Activated B cell treated with CpG ODN at 0.5 μM for 24 hours (primary cell): Measurements from ENCODE around the gene GSTA4. TPM values are rescaled to one million over a fixed set of nuclear protein-coding genes. Genes with fewer than 3 reads are reported as not detected.

Source experiments
- ATAC-seq: fragments of 200-7000 bp; cut with Tn5 transposase; one replicate; pipeline ENCODE4 v1.10.0; 2021; ENCODE audit warnings: low read depth, mild to moderate bottlenecking, moderate library complexity
- CTCF ChIA-PET: fragments of 350-600 bp; sonication (Branson Sonifier 250); formaldehyde crosslinking; loops from one replicate; lab custom pipeline; 2021; ENCODE audit warnings: antibody characterized with exemption; lab: Charles Lee
- POLR2A ChIA-PET: fragments of 350-600 bp; sonication (Branson Sonifier 250); formaldehyde crosslinking; loops from one replicate; lab custom pipeline; 2021; ENCODE audit warnings: antibody characterized with exemption; lab: Charles Lee
- DNase-seq: peaks from one replicate; pipeline ENCODE4 v3.0.0; 2022
- H3K27ac Mint-ChIP-seq: one replicate; pipeline ENCODE4 v1.8.0; 2020; ENCODE audit warnings: mixed read lengths
- H3K27me3 Mint-ChIP-seq: one replicate; pipeline ENCODE4 v1.8.0; 2021; ENCODE audit warnings: mixed read lengths
- H3K36me3 Mint-ChIP-seq: one replicate; pipeline ENCODE4 v1.8.0; 2021; ENCODE audit warnings: low read depth, mixed read lengths
- H3K4me1 Mint-ChIP-seq: one replicate; pipeline ENCODE4 v1.8.0; 2021; ENCODE audit warnings: mixed read lengths
- H3K4me3 Mint-ChIP-seq: one replicate; pipeline ENCODE4 v1.8.0; 2020; ENCODE audit warnings: mild to moderate bottlenecking, mixed read lengths
- H3K9me3 Mint-ChIP-seq: one replicate; pipeline ENCODE4 v1.8.0; 2020; ENCODE audit warnings: mixed read lengths
- intact Hi-C: fragments of 100-400 bp; cut with micrococcal nuclease; formaldehyde crosslinking; loops from one replicate; pipeline ENCODE4 v1.15.1; 2024
- total RNA-seq: library from RNA; stranded (reverse); gene quantifications from 2 replicates; pipeline ENCODE4 v1.2.3, GENCODE V29; 2022
- TF ChIP-seq, protein P1 (sequence below): fragments of 200-600 bp; IDR thresholded peaks from one replicate; pipeline ENCODE4 v1.8.0; 2022; ENCODE audit warnings: antibody characterized with exemption, mild to moderate bottlenecking

GSTA4 gene
- total RNA-seq, 1 donor from 2014 or later = 3.3 TPM

DNA sequence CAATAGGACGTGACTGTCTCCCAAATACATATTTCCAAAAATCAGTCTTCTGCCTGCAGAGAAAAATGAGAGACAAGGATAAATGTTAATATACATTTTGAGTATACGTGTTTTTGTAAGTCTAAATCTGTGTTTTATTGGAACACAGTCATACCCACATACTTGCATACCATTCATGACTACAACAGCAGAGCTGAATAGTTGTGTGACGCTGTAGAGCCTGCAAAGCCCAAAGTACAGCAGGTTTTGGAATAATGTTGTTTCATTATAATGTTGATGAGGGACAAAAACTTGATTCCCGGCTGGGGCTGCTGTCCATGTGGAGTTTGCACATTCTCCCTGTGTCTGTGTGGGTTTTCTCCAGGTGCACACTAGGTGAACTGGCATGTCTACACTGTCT is 46.3 kb upstream of the GSTA4 start:
- Mint-ChIP-seq H3K27ac (no peak overlapping the region), H3K4me1 (no peaks in the 10 kb centered on the region), H3K9me3 (no peaks in the 10 kb centered on the region), H3K4me3 (no peak overlapping the region), H3K36me3 (peaks cover 41% of the 10 kb centered on the region), H3K27me3 (no peaks in the 10 kb centered on the region)
- TF ChIP-seq, protein P1, sequence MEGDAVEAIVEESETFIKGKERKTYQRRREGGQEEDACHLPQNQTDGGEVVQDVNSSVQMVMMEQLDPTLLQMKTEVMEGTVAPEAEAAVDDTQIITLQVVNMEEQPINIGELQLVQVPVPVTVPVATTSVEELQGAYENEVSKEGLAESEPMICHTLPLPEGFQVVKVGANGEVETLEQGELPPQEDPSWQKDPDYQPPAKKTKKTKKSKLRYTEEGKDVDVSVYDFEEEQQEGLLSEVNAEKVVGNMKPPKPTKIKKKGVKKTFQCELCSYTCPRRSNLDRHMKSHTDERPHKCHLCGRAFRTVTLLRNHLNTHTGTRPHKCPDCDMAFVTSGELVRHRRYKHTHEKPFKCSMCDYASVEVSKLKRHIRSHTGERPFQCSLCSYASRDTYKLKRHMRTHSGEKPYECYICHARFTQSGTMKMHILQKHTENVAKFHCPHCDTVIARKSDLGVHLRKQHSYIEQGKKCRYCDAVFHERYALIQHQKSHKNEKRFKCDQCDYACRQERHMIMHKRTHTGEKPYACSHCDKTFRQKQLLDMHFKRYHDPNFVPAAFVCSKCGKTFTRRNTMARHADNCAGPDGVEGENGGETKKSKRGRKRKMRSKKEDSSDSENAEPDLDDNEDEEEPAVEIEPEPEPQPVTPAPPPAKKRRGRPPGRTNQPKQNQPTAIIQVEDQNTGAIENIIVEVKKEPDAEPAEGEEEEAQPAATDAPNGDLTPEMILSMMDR = no peak
- POLR2A ChIA-PET = no interaction called here
- no peak for ATAC-seq
- CTCF ChIA-PET = no interaction called here
- DNase-seq = no peak
- intact Hi-C loops = no loop called here

DNA sequence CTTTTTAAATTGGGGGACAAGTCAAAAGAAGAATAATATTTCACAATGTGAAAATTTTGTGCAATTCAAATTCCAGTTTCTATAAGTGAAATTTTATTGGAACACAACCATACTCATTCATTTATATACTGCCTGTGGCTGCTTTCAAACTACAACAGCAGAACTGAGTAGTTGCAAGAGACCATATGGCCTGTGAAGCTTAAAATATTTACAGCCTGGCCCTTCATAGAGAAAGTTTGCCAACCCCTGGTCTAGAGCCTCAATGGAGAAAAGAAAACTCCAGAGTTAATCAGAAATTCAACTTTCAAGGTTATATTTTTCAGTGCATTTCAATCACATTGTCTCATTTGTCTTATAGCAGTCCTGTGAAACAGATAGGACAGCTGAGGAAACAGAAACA is 43.5 kb upstream of the GSTA4 start:
- Mint-ChIP-seq H3K27ac (no peak overlapping the region), H3K27me3 (no peaks in the 10 kb centered on the region), H3K9me3 (no peaks in the 10 kb centered on the region), H3K36me3 (peaks cover 67% of the 10 kb centered on the region), H3K4me1 (no peaks in the 10 kb centered on the region), H3K4me3 (no peak overlapping the region)
- POLR2A ChIA-PET = no interaction called here
- TF ChIP-seq, protein P1 = no peak
- CTCF ChIA-PET = no interaction called here
- DNase-seq (no peak), ATAC-seq (no peak)
- intact Hi-C loops = no loop called here

DNA sequence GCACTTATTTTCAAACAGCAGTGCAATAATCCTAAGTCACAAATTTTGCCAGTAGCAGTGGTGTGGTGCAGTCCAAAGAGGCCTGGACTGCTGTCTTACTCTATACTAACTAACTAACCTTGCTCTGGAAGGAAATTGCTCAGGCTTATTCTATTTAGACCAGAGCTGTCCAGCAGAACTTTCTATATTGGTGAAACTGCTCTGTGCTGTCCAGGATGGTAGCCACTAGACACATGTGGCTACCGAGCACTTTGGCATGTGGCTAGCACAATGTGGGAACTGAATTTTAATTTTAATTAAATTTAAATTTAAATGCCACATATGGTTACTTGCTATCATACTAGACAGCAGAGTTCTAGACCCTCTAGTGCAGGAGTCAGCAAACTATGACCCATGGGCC is 43.1 kb upstream of the GSTA4 start:
- Mint-ChIP-seq H3K4me3 (no peak overlapping the region), H3K36me3 (peaks cover 71% of the 10 kb centered on the region), H3K4me1 (no peaks in the 10 kb centered on the region), H3K27ac (no peak overlapping the region), H3K27me3 (no peaks in the 10 kb centered on the region), H3K9me3 (no peaks in the 10 kb centered on the region)
- ATAC-seq = no peak
- no peak for DNase-seq
- ChIA-PET POLR2A (no interaction called here), CTCF (no interaction called here)
- TF ChIP-seq, protein P1 = no peak
- intact Hi-C loops = no loop called here

DNA sequence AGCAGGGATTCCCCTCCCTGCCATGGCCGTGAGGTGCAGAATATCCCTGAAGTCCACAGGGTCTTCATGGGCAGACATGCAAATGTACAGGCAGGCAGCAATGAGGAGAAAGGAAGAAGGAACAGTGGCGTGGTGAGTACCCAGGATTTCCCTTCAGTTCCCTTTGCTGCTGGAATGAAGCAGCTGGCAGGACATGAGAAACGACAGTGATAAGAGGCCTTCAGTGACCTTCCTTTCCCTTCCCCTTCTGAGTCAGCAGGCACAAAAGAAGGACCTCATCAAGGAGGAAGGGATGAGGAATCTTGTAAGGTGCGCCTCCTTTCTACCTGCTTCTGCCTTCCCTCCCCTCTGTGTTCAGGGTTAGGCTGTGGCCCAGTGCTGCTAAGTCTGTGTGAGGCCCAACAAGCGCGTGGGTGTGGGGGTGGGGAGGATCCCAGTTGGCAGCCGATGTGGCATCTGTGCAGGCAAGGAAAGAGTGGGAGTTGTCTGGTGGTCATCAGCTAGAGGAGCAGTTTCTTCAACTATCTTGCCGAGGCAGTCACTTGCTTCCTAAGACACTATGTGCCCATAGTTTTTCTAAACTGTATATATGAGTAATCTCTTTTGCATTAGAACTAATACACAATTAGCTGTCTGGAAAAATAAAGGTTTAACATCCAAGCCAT is 40.6 kb upstream of the GSTA4 start:
- intact Hi-C loops = no loop called here
- DNase-seq (no peak), ATAC-seq (no peak)
- H3K36me3 Mint-ChIP-seq = peaks cover 83% of the 10 kb centered on the region
- no peak overlapping the region for H3K4me3 Mint-ChIP-seq
- no peaks in the 10 kb centered on the region for H3K27me3 Mint-ChIP-seq
- TF ChIP-seq, protein P1 = no peak
- ChIA-PET POLR2A (no interaction called here), CTCF (no interaction called here)
- no peaks in the 10 kb centered on the region for H3K9me3 Mint-ChIP-seq
- H3K4me1 Mint-ChIP-seq = no peaks in the 10 kb centered on the region
- H3K27ac Mint-ChIP-seq = no peak overlapping the region

DNA sequence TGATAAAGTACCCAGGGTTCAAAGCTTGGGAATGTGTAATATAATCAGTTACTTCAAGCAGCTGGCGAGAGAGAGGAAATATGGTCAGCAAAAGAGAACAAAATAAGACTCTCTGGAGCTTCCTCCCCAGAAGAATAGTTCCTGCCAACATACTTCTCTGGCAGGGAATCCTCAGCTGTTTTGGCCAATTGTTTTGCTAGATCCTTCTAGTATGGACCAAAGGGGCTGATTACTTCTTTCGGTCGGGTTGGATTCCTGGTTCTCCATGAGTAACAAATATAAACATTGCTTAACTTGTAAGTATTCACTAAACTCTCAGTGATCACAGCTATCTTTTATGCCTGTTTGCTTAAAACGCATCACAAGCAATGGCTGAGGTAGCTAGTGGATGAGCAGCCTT is 38.7 kb upstream of the GSTA4 start:
- H3K36me3 Mint-ChIP-seq = peaks cover 83% of the 10 kb centered on the region
- CTCF ChIA-PET = no interaction called here

More for the DNA sequence above, 38.7 kb upstream of the GSTA4 start:
- DNase-seq (no peak), ATAC-seq (no peak)
- no peaks in the 10 kb centered on the region for H3K9me3 Mint-ChIP-seq
- H3K4me3 Mint-ChIP-seq = no peak overlapping the region
- no peaks in the 10 kb centered on the region for H3K27me3 Mint-ChIP-seq
- no peaks in the 10 kb centered on the region for H3K4me1 Mint-ChIP-seq
- POLR2A ChIA-PET = no interaction called here
- TF ChIP-seq, protein P1 = no peak
- no peak overlapping the region for H3K27ac Mint-ChIP-seq
- intact Hi-C loops = no loop called here
